Measurements from ENCODE around the gene TGM4. TPM values are rescaled to one million over a fixed set of nuclear protein-coding genes. Genes with fewer than 3 reads are reported as not detected.
A peak's percentile ranks its signal among the peaks of the same experiment; 100 is the strongest.
"Not testable (repeated sequence)": the region's sequence is repeated elsewhere in the genome, so short reads cannot be mapped to it uniquely, and the experiment has no call there.

Gene TGM4
- total RNA-seq, 1 donor from 2014 or later = not detected

DNA sequence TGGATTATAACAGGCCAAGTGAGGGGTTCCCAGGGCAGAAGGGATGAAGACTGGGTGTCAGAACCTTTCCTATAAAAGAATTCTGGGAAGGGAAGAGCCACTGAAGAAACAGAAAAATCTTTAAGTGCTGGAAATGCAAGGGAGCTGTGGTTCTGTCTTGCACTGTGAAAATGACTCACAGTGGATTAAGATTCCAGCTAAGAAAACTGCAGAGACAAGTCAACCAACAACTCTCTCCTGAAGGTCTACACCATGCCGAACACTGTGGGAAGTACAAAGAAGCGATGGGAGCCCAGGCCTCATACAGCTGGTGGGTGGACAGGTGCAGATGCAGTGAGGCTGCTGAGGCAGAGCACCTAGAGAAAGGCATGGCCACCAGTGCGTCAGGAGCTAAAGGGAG, 73.8 kb downstream of the TGM4 start:
- no peak for ATAC-seq (ENCODE audit: low read depth)
- DNase-seq = no peak
- POLR2A ChIA-PET = no interaction called here
- Mint-ChIP-seq H3K9me3 (no peaks in the 10 kb centered on the region), H3K27ac (no peak overlapping the region), H3K27me3 (no peaks in the 10 kb centered on the region), H3K36me3 (ENCODE audit: low read depth) (peaks cover 32% of the 10 kb centered on the region), H3K4me3 (no peak overlapping the region), H3K4me1 (peaks cover 20% of the 10 kb centered on the region)
- intact Hi-C loops (cut with micrococcal nuclease) = no loop called here
- CTCF ChIA-PET = no interaction called here
- TF ChIP-seq, protein P1, sequence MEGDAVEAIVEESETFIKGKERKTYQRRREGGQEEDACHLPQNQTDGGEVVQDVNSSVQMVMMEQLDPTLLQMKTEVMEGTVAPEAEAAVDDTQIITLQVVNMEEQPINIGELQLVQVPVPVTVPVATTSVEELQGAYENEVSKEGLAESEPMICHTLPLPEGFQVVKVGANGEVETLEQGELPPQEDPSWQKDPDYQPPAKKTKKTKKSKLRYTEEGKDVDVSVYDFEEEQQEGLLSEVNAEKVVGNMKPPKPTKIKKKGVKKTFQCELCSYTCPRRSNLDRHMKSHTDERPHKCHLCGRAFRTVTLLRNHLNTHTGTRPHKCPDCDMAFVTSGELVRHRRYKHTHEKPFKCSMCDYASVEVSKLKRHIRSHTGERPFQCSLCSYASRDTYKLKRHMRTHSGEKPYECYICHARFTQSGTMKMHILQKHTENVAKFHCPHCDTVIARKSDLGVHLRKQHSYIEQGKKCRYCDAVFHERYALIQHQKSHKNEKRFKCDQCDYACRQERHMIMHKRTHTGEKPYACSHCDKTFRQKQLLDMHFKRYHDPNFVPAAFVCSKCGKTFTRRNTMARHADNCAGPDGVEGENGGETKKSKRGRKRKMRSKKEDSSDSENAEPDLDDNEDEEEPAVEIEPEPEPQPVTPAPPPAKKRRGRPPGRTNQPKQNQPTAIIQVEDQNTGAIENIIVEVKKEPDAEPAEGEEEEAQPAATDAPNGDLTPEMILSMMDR (IDR thresholded peaks at IDR 0.05) = no peak

DNA sequence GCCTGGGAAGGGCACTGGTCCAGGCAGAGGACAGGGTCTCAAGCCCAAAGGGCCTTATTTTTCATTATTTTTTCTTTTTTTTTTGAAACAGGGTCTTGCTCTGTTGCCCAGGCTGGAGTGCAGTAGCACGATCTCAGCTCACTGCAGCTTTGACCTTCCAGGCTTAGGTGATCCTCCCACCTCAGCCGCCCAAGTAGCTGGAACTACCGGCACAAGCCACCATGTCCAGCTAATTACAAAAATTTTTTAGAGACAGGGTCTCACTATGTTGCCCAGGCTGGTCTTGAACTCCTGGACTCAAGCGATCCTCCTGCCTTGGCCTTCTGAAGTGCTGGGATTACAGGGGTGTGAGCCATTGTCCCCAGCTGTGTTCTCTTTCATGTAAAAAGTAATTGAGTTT, 75.4 kb downstream of the TGM4 start:
- ATAC-seq (ENCODE audit: low read depth); POLR2A ChIA-PET: not testable (repeated sequence)

DNA sequence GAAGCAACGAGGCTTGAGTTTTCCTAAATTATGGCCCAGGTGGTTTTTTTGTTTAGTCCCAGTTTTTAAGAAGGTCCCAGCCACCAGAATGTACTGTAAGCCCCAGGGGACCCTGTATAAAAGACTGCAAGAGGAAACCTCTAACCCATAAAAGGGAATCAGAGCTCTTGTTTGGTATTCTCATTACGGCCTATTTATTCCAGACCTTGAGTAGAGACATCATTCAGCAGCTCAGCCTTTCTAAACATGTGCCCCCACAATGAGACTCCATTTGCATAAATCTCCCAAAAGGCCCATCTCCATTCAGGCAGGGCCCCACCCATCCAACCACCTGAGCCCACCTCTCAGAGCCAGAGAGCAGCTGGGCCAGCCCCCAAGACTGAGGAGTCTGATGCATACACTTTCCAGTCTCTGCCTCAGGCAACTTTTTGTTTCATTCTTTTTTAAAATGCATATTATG, 75.9 kb downstream of the TGM4 start:
- peaks cover 27% of the 10 kb centered on the region for H3K4me1 Mint-ChIP-seq
- ChIA-PET POLR2A (no interaction called here), CTCF (no interaction called here)
- no peak overlapping the region for H3K4me3 Mint-ChIP-seq
- intact Hi-C loops (cut with micrococcal nuclease) = no loop called here
- H3K9me3 Mint-ChIP-seq = no peaks in the 10 kb centered on the region
- no peak overlapping the region for H3K27ac Mint-ChIP-seq
- H3K36me3 Mint-ChIP-seq (ENCODE audit: low read depth) = peaks cover 28% of the 10 kb centered on the region
- H3K27me3 Mint-ChIP-seq = no peaks in the 10 kb centered on the region
- ATAC-seq (ENCODE audit: low read depth) (no peak), DNase-seq (no peak)
- TF ChIP-seq, protein P1 (IDR thresholded peaks at IDR 0.05) = no peak

More for the DNA sequence above, 75.4 kb downstream of the TGM4 start:
- H3K27ac Mint-ChIP-seq; H3K4me3 Mint-ChIP-seq; H3K9me3 Mint-ChIP-seq; CTCF ChIA-PET; DNase-seq; intact Hi-C loops (cut with micrococcal nuclease); H3K27me3 Mint-ChIP-seq: not testable (repeated sequence)
- Mint-ChIP-seq H3K4me1 (peaks cover 22% of the 10 kb centered on the region), H3K36me3 (ENCODE audit: low read depth) (peaks cover 33% of the 10 kb centered on the region)

DNA sequence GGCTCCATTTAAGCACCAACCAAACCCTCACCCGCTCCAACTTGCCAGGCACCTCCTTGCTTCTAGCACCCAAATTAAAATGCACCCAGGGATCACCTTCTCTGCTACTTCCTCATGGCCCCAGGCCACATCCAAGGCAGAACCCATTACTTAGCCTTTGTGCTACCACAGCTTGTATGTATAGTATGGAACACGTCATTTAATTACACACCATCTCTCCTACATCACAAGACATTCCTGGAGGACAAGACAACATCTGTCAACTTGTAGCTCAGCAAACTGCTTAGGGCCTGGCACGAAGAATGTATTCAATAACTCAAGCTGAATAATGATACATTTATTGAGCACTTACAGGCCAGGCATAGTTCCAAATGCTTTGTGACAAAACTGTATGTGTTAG, 78.3 kb downstream of the TGM4 start:
- H3K4me3 Mint-ChIP-seq = no peak overlapping the region
- POLR2A ChIA-PET = no interaction called here
- TF ChIP-seq, protein P1 (IDR thresholded peaks at IDR 0.05) = no peak
- intact Hi-C loops (cut with micrococcal nuclease) = no loop called here
- peaks cover 30% of the 10 kb centered on the region for H3K36me3 Mint-ChIP-seq (ENCODE audit: low read depth)
- no peak for DNase-seq
- H3K27me3 Mint-ChIP-seq = no peaks in the 10 kb centered on the region
- H3K4me1 Mint-ChIP-seq = peaks cover 47% of the 10 kb centered on the region
- H3K9me3 Mint-ChIP-seq = no peaks in the 10 kb centered on the region
- CTCF ChIA-PET = no interaction called here
- H3K27ac Mint-ChIP-seq = no peak overlapping the region
- ATAC-seq (ENCODE audit: low read depth) = no peak

DNA sequence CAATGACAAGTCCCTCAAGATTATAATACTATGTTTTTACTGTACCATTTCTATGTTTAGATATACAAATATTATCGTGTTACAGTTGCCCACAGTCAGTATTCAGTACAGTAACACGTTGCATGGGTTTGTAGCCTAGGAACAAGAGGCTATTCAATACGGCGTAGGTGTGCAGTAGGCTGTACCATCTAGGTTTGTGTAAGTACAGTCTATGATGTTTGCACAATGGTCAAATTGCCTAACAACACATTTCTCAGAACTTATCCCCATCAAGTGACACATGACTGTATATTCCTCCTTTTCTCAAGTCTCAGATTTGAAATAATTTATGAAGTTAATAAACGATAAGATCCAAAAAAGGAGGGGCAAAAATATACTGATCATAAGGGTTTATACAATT, 79.9 kb downstream of the TGM4 start:
- DNase-seq (no peak), ATAC-seq (ENCODE audit: low read depth) (no peak)
- no peak overlapping the region for H3K27ac Mint-ChIP-seq
- H3K4me3 Mint-ChIP-seq = no peak overlapping the region
- H3K9me3 Mint-ChIP-seq = no peaks in the 10 kb centered on the region
- H3K4me1 Mint-ChIP-seq = peaks cover 47% of the 10 kb centered on the region
- intact Hi-C loops (cut with micrococcal nuclease) = no loop called here
- H3K27me3 Mint-ChIP-seq = no peaks in the 10 kb centered on the region
- H3K36me3 Mint-ChIP-seq (ENCODE audit: low read depth) = peaks cover 40% of the 10 kb centered on the region
- TF ChIP-seq, protein P1 (IDR thresholded peaks at IDR 0.05) = no peak
- CTCF ChIA-PET = no interaction called here
- POLR2A ChIA-PET = no interaction called here

DNA sequence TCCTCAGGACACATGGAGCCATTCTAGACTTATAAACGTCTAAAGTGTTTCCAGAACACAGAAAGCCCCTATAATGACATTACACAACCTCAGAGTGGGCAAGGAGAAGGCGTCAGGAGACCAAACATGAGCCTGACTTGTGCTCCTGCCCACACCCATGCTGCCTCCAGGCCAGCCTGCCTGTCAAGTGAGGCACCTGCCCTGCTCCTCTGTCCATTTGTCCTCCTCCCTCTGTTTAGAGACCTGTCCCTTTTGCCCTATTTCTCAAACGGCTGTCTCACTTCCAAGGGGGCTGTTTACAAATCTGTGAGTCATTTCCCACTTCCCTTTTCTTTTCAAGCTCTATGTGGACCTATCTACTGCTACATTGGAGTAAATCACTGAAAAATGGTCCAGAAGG, 80.6 kb downstream of the TGM4 start:
- H3K27ac Mint-ChIP-seq = peak overlapping the region; percentile 44
- ChIA-PET CTCF (interaction anchor here (1.0 kb wide), 1 partner anchor 9 kb away, joined by 3 read pairs; no protein-coding TSS in a partner anchor), POLR2A (interaction anchor here (1.0 kb wide), 1 partner anchor 21 kb away, joined by 6 read pairs; the partner anchor contains the start of genes EXOSC7 and ZDHHC3)
- H3K9me3 Mint-ChIP-seq = no peaks in the 10 kb centered on the region
- peaks cover 42% of the 10 kb centered on the region for H3K36me3 Mint-ChIP-seq (ENCODE audit: low read depth)
- ATAC-seq (ENCODE audit: low read depth) (peak; percentile 88), DNase-seq (no peak)
- peaks cover 47% of the 10 kb centered on the region for H3K4me1 Mint-ChIP-seq
- intact Hi-C loops (cut with micrococcal nuclease) = no loop called here
- no peaks in the 10 kb centered on the region for H3K27me3 Mint-ChIP-seq
- TF ChIP-seq, protein P1 (IDR thresholded peaks at IDR 0.05) = no peak
- no peak overlapping the region for H3K4me3 Mint-ChIP-seq

Data from activated B cell treated with CpG ODN at 0.5 μM for 24 hours (primary cell).